Measurements from ENCODE around the gene FGF9. TPM values are rescaled to one million over a fixed set of nuclear protein-coding genes. Genes with fewer than 3 reads are reported as not detected.

Gene FGF9
- total and polyA plus RNA-seq, 2 of the 8 experiments (the other 6 are each of a cell fraction or from before 2014, with no cell fraction given), result 0.02 TPM; not detected in 1

DNA sequence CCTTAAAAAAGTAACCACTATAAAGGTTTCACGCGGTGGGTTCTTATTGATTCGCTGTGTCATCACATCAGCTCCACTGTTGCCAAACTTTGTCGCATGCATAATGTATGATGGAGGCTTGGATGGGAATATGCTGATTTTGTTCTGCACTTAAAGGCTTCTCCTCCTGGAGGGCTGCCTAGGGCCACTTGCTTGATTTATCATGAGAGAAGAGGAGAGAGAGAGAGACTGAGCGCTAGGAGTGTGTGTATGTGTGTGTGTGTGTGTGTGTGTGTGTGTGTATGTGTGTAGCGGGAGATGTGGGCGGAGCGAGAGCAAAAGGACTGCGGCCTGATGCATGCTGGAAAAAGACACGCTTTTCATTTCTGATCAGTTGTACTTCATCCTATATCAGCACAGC is 30.6 kb downstream of the FGF9 start:
- Histone ChIP-seq H2BK5ac (ENCODE audit: low read depth, low read length) (no peak overlapping the region), H3K9ac (replicated peaks in 1 of 4; ENCODE audit: extremely low read depth in 1 of 4, low read depth in 3 of 4, low read length in 3 of 4) (no peak overlapping the region), H3K27me3 (replicated peaks in 1 of 4; ENCODE audit: control insufficient read depth in 3 of 4, extremely low read depth in 1 of 4, insufficient read depth in 3 of 4, low read length in 3 of 4) (no peaks in the 10 kb centered on the region), H3K23me2 (ENCODE audit: low read depth, low read length) (peaks cover 4% of the 10 kb centered on the region; the same call in 1 of the 2 replicates), H3K9me3 (ENCODE audit: insufficient read depth in 2 of 2, low read depth in 1 of 2, low read length in 1 of 2) (no peaks in the 10 kb centered on the region), H2BK120ac (replicated peaks; ENCODE audit: low read depth, low read length) (no peak overlapping the region), H3K4me3 (ENCODE audit: extremely low read depth in 1 of 4, insufficient read depth in 2 of 4, low read depth in 3 of 4, low read length in 4 of 4) (no peak overlapping the region), H4K20me1 (replicated peaks in 1 of 2; ENCODE audit: control insufficient read depth in 1 of 2, insufficient read depth in 2 of 2, low read length in 2 of 2) (no peaks in the 10 kb centered on the region), H3K18ac (ENCODE audit: extremely low read depth, low read length) (no peak overlapping the region), H2AFZ (ENCODE audit: low read length) (no peak overlapping the region), H3K27ac (ENCODE audit: low read depth, low read length) (no peak overlapping the region), H2BK12ac (ENCODE audit: low read depth, low read length) (no peak overlapping the region), H4K91ac (replicated peaks; ENCODE audit: insufficient read length, low read length) (no peak overlapping the region), H3K79me1 (ENCODE audit: low read depth, low read length) (no peaks in the 10 kb centered on the region), H2AK5ac (ENCODE audit: low read depth, low read length) (no peak overlapping the region), H3K56ac (replicated peaks; ENCODE audit: insufficient read length, low read depth, low read length) (no peak overlapping the region), H2BK20ac (ENCODE audit: low read length) (no peak overlapping the region), H3K14ac (ENCODE audit: insufficient read length) (no peak overlapping the region), H3K36me3 (ENCODE audit: control insufficient read depth in 2 of 4, insufficient read depth in 4 of 4, low read length in 3 of 4) (no peaks in the 10 kb centered on the region), H3K4me2 (ENCODE audit: insufficient read depth in 1 of 2, low read depth in 2 of 2, low read length in 2 of 2) (no peak overlapping the region), H3K79me2 (ENCODE audit: control insufficient read depth in 1 of 2, insufficient read depth in 2 of 2, low read length in 2 of 2) (no peaks in the 10 kb centered on the region), H2BK15ac (ENCODE audit: low read length) (no peak overlapping the region), H4K5ac (ENCODE audit: insufficient read length, low read depth, low read length) (no peak overlapping the region), H3K4me1 (replicated peaks in 1 of 4; ENCODE audit: control insufficient read depth in 3 of 4, insufficient read depth in 4 of 4, low read length in 3 of 4) (peaks cover 0 to 7% (median 0%) of the 10 kb centered on the region in 4 experiments; a peak in 3 of 7 replicates), H3K4ac (replicated peaks; ENCODE audit: insufficient read length, low read depth, low read length) (no peak overlapping the region), H3K23ac (ENCODE audit: insufficient read length) (no peak overlapping the region), H4K8ac (ENCODE audit: extremely low read depth, insufficient read depth, low read length) (no peak overlapping the region)
- CTCF ChIA-PET (ENCODE audit: partially characterized antibody), result interaction anchor here (2.2 kb wide), 1 partner anchor 25 kb away, joined by 11 read pairs; no protein-coding TSS in a partner anchor
- POLR2A ChIA-PET (ENCODE audit: partially characterized antibody), result no interaction called here
- FAIRE-seq, result no peak
- TF ChIP-seq ZNF274 (IDR thresholded peaks at IDR 0.05; ENCODE audit: borderline replicate concordance, extremely low read depth, low read length) (no peak), YY1 (IDR thresholded peaks at IDR 0.05; ENCODE audit: low read depth, low read length) (no peak), GABPA (IDR thresholded peaks at IDR 0.05; ENCODE audit: borderline replicate concordance, insufficient read depth, low read length) (no peak), CTBP2 (IDR thresholded peaks at IDR 0.05; ENCODE audit: borderline replicate concordance, insufficient read depth, insufficient read length, low read length) (no peak), ASH2L (IDR thresholded peaks at IDR 0.05; ENCODE audit: low read length) (no peak), TCF12 (IDR thresholded peaks at IDR 0.05; ENCODE audit: low read depth, low read length) (no peak), SIN3A (conservative IDR thresholded peaks at IDR 0.05 in 1 of 2, IDR thresholded peaks at IDR 0.05 in 1 of 2; ENCODE audit: low read depth in 1 of 2, low read length in 2 of 2) (no peak)
- TF ChIP-seq, protein P1, sequence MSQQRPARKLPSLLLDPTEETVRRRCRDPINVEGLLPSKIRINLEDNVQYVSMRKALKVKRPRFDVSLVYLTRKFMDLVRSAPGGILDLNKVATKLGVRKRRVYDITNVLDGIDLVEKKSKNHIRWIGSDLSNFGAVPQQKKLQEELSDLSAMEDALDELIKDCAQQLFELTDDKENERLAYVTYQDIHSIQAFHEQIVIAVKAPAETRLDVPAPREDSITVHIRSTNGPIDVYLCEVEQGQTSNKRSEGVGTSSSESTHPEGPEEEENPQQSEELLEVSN (IDR thresholded peaks at IDR 0.05), result no peak
- DNase-seq (ENCODE audit: low read depth in 1 of 2, low spot score in 2 of 2), result no peak
- 84% methylated on average over 9 of the region's 10 CpGs; no CpG with 5 or more reads in 1 of the 2 experiments for WGBS, 2 experiments (ENCODE audit: extremely low coverage in 1 of 2, insufficient coverage in 1 of 2, insufficient read length in 1 of 2, insufficient replicate concordance in 2 of 2, low coverage in 1 of 2, low lambda C conversion rate in 2 of 2, missing lambda C conversion rate in 1 of 2)

Measured in H1 (cell line).